Small intestine (tissue), 7 donors: ENCODE measurements around the gene BCL10. TPM values are rescaled to one million over a fixed set of nuclear protein-coding genes. Genes with fewer than 3 reads are reported as not detected.

Experiments used
- DNase-seq, 2 donors: peaks; one replicate each; pipeline versions ENCODE4 v3.0.0 to v3.0.0-alpha.2; 2013
- FAIRE-seq: peaks from 2 replicates; lab custom pipeline; 2012; peaks lifted over from hg19 to GRCh38; lab: Jason Lieb, UNC
- H3K27ac ChIP-seq, 3 donors: one replicate each; pipeline ENCODE4 v1.5.1; 2013; ENCODE audit warnings: low read length in 2 of 3, mild to moderate bottlenecking in 2 of 3, control low read depth in 1 of 3, inconsistent platforms in 1 of 3, low read depth in 1 of 3, moderate library complexity in 1 of 3
- H3K27me3 ChIP-seq, 3 donors: one replicate each; pipeline ENCODE4 v1.6.1; 2013; ENCODE audit warnings: low read length in 3 of 3, inconsistent platforms in 1 of 3; ENCODE audit not compliant: control insufficient read depth in 3 of 3, insufficient read depth in 3 of 3
- H3K36me3 ChIP-seq, 3 donors: one replicate each; pipeline ENCODE4 v1.6.1; 2013; ENCODE audit warnings: low read length in 3 of 3, inconsistent platforms in 1 of 3, low read depth in 1 of 3, mild to moderate bottlenecking in 1 of 3, moderate library complexity in 1 of 3; ENCODE audit not compliant: control insufficient read depth in 3 of 3, insufficient read depth in 2 of 3
- H3K4me1 ChIP-seq, 3 donors: one replicate each; pipeline ENCODE4 v1.6.1; 2013; ENCODE audit warnings: low read length in 2 of 3, inconsistent platforms in 1 of 3, low read depth in 1 of 3, mild to moderate bottlenecking in 1 of 3, moderate library complexity in 1 of 3; ENCODE audit not compliant: control insufficient read depth in 3 of 3, insufficient read depth in 2 of 3
- H3K4me3 ChIP-seq, 3 donors: one replicate each; pipeline ENCODE4 v1.5.1; 2013; ENCODE audit warnings: low read length in 3 of 3, control low read depth in 1 of 3, inconsistent platforms in 1 of 3, low read depth in 1 of 3, mild to moderate bottlenecking in 1 of 3, moderate library complexity in 1 of 3
- H3K9me3 ChIP-seq, 2 donors: one replicate each; pipeline ENCODE4 v1.6.1; 2013; ENCODE audit warnings: low read depth in 1 of 2, low read length in 1 of 2; ENCODE audit not compliant: control insufficient read depth in 2 of 2, insufficient read depth in 1 of 2
- WGBS, 3 donors: extraction: QIAGEN DNeasy Blood & Tissue Kit; methylation state at CpG; one replicate each; pipeline ENCODE4 v1.1.7; 2013; 5-methylcytosine and 5-hydroxymethylcytosine counted together
- polyA plus RNA-seq, 4 donors: library from polyadenylated mRNA; stranded (reverse) in 3 of 4; unstranded in 1 of 4; fragments of 200-250 nt in 3 of 4; fragments of 120-200 nt in 1 of 4; gene quantifications; one replicate each; pipeline versions ENCODE4 v1.2.1 to v1.2.3, GENCODE V29; 2013
- donor health status: healthy with polysubstance abuse.
- donor health status: control.
- donor health status: control.
- donor health status: Bipolar disorder and iron deficiency.
- donor health status: healthy.

BCL10 gene
- polyA plus RNA-seq, 4 donors = 16.3 to 31.2 (median 17.8) TPM

GRCh38 chr1:85230305-85230977 is 46.0 kb downstream of the BCL10 start:
- Histone ChIP-seq H3K27me3 (no peaks in the 10 kb centered on the region), H3K9me3 (no peaks in the 10 kb centered on the region), H3K4me3 (no peak overlapping the region), H3K36me3 (no peaks in the 10 kb centered on the region), H3K27ac (no peak overlapping the region), H3K4me1 (peaks cover 0 to 9% (median 1%) of the 10 kb centered on the region in 3 donors)
- DNase-seq = no peak
- 76 to 86% (median 84%) methylated on average over 8 of the region's 8 CpGs for WGBS, 3 donors
- FAIRE-seq = no peak

GRCh38 chr1:85229574-85230097 is 46.8 kb downstream of the BCL10 start:
- FAIRE-seq (no peak), DNase-seq (peak in 1 of 2 donors; percentile 54)

GRCh38 chr1:85228972-85229371 is 47.5 kb downstream of the BCL10 start:
- Histone ChIP-seq H3K27ac (no peak overlapping the region), H3K36me3 (no peaks in the 10 kb centered on the region), H3K27me3 (no peaks in the 10 kb centered on the region), H3K4me1 (peaks cover 0 to 22% (median 2%) of the 10 kb centered on the region in 3 donors), H3K4me3 (no peak overlapping the region), H3K9me3 (no peaks in the 10 kb centered on the region)
- 11 to 90% (median 55%) methylated on average over 1 of the region's 1 CpG for WGBS, 3 donors
- DNase-seq = no peak
- no peak for FAIRE-seq

More at GRCh38 chr1:85229574-85230097, 46.8 kb downstream of the BCL10 start:
- H3K27me3 ChIP-seq = no peaks in the 10 kb centered on the region
- peaks cover 0 to 17% (median 2%) of the 10 kb centered on the region in 3 donors for H3K4me1 ChIP-seq
- WGBS, 3 donors = 35 to 58% (median 58%) methylated on average over 6 of the region's 6 CpGs
- no peaks in the 10 kb centered on the region for H3K9me3 ChIP-seq
- H3K36me3 ChIP-seq = no peaks in the 10 kb centered on the region
- no peak overlapping the region for H3K4me3 ChIP-seq
- H3K27ac ChIP-seq = no peak overlapping the region

- no peaks in the 10 kb centered on the region for H3K36me3 ChIP-seq
- WGBS, 3 donors = 23 to 54% (median 39%) methylated on average over 5 of the region's 5 CpGs
Observed at GRCh38 chr1:85225624-85226380, 50.6 kb downstream of the BCL10 start.

GRCh38 chr1:85224734-85225623 is 51.5 kb downstream of the BCL10 start:
- H3K36me3 ChIP-seq = no peaks in the 10 kb centered on the region
- peaks cover 0 to 5% of the 10 kb centered on the region in 2 donors for H3K9me3 ChIP-seq
- no peak overlapping the region for H3K4me3 ChIP-seq
- FAIRE-seq (no peak), DNase-seq (peak; percentile 80 to 92)
- H3K27me3 ChIP-seq = no peaks in the 10 kb centered on the region
- H3K27ac ChIP-seq = peak overlapping the region in 2 of 3 donors; percentile 39 to 45
- 10 to 42% (median 33%) methylated on average over 3 of the region's 3 CpGs for WGBS, 3 donors
- H3K4me1 ChIP-seq = peaks cover 0 to 22% (median 2%) of the 10 kb centered on the region in 3 donors

More at GRCh38 chr1:85225624-85226380, 50.6 kb downstream of the BCL10 start:
- Histone ChIP-seq H3K4me1 (peaks cover 0 to 22% (median 2%) of the 10 kb centered on the region in 3 donors), H3K27me3 (no peaks in the 10 kb centered on the region), H3K9me3 (peaks cover 0 to 5% of the 10 kb centered on the region in 2 donors), H3K4me3 (no peak overlapping the region), H3K27ac (peak overlapping the region in 2 of 3 donors; percentile 39 to 45)
- DNase-seq (peak; percentile 14 to 32), FAIRE-seq (no peak)

GRCh38 chr1:85224295-85224694 is 52.1 kb downstream of the BCL10 start:
- Histone ChIP-seq H3K9me3 (peaks cover 0 to 5% of the 10 kb centered on the region in 2 donors), H3K27me3 (no peaks in the 10 kb centered on the region), H3K4me3 (no peak overlapping the region), H3K4me1 (peaks cover 0 to 22% (median 2%) of the 10 kb centered on the region in 3 donors), H3K36me3 (no peaks in the 10 kb centered on the region), H3K27ac (no peak overlapping the region)
- FAIRE-seq (no peak), DNase-seq (no peak)

- 68 to 79% (median 72%) methylated on average over 5 of the region's 5 CpGs for WGBS, 3 donors
- peaks cover 0 to 22% (median 2%) of the 10 kb centered on the region in 3 donors for H3K4me1 ChIP-seq
- no peak overlapping the region for H3K27ac ChIP-seq
- H3K27me3 ChIP-seq = no peaks in the 10 kb centered on the region
- DNase-seq = no peak
- no peaks in the 10 kb centered on the region for H3K36me3 ChIP-seq
- peaks cover 0 to 5% of the 10 kb centered on the region in 2 donors for H3K9me3 ChIP-seq
- FAIRE-seq = no peak
- H3K4me3 ChIP-seq = no peak overlapping the region
Observed at GRCh38 chr1:85223334-85223733, 53.1 kb downstream of the BCL10 start.
